Measurements from ENCODE around the gene TNS1. TPM values are rescaled to one million over a fixed set of nuclear protein-coding genes. Genes with fewer than 3 reads are reported as not detected.

TNS1 gene
- total RNA-seq, 6 experiments from 2014 or later = 113 to 139 (median 126) TPM

DNA sequence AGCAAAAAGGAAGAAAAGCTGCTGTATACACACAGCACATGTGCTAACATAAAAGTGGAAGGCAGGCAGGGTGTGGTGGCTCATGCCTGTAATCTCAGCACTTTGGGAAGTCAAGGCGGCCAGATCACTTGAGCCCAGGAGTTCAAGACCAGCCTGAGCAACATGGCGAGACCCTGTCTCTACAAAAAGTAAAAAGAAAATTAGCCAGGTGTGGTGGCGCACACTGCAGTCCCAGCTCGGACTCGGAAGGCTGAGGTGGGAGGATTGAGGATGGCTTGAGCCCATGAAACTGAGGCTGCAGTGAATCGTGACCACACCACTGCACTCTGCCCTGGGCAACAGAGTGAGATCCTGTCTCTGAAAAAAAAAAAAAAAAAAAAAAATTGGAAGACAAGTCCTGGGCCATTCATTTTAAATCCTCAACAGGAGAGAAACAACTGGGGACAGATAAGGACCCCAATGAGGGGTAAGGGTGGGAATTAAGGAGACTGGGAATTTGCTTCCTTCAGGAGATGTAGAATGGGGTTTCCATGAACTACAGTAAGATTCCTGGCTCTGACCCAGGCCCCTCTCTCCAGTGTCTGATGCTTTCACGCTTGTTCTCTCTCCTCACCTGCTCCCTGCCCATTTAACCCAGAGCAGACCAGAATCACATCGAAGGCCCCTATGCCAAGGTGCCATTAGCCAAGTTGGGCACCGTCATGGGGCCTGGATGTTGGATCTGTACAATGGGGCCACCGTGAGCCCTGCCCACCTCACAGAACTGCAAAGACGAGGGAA, 29.6 kb downstream of the TNS1 start:
- peak overlapping the region; percentile 34; the same call in 1 of the 2 replicates for H3K27ac Mint-ChIP-seq
- no peak overlapping the region for H3K4me3 Mint-ChIP-seq
- peaks cover 4% of the 10 kb centered on the region; the same call in 1 of the 2 replicates for H3K9me3 Mint-ChIP-seq
- DNase-seq = no peak
- H3K36me3 Mint-ChIP-seq (ENCODE audit: low read depth) = peaks cover 33% of the 10 kb centered on the region
- no peaks in the 10 kb centered on the region; the same call in 1 of the 2 replicates for H3K27me3 Mint-ChIP-seq (ENCODE audit: insufficient read depth)
- H3K4me1 Mint-ChIP-seq (ENCODE audit: low read depth) = peaks cover 18% of the 10 kb centered on the region
- TF ChIP-seq, protein P1, sequence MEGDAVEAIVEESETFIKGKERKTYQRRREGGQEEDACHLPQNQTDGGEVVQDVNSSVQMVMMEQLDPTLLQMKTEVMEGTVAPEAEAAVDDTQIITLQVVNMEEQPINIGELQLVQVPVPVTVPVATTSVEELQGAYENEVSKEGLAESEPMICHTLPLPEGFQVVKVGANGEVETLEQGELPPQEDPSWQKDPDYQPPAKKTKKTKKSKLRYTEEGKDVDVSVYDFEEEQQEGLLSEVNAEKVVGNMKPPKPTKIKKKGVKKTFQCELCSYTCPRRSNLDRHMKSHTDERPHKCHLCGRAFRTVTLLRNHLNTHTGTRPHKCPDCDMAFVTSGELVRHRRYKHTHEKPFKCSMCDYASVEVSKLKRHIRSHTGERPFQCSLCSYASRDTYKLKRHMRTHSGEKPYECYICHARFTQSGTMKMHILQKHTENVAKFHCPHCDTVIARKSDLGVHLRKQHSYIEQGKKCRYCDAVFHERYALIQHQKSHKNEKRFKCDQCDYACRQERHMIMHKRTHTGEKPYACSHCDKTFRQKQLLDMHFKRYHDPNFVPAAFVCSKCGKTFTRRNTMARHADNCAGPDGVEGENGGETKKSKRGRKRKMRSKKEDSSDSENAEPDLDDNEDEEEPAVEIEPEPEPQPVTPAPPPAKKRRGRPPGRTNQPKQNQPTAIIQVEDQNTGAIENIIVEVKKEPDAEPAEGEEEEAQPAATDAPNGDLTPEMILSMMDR (IDR thresholded peaks at IDR 0.05) = no peak

DNA sequence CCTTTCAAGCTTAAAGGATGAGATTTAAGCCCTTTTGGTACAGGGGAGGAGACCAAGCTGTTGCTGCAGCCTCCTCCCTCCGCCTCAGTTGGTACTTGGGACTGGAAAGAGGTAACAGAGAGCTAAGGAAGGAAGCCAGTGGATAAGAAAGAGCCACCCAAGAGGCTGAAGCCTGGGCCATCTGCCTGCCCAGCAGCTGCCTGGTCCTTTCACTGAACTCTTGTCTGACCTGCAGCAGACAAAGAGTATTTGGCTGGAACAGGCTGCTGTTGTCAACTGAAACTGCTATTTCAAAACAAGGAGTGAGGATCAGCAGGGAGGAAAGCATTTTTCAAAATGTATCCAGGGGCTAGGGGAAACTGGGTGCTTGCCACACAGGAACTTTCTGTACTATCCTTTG, 30.3 kb downstream of the TNS1 start:
- Mint-ChIP-seq H3K4me1 (ENCODE audit: low read depth) (peaks cover 25% of the 10 kb centered on the region), H3K36me3 (ENCODE audit: low read depth) (peaks cover 37% of the 10 kb centered on the region), H3K9me3 (peaks cover 4% of the 10 kb centered on the region; the same call in 1 of the 2 replicates), H3K4me3 (no peak overlapping the region), H3K27ac (peak overlapping the region; percentile 40; the same call in 1 of the 2 replicates), H3K27me3 (ENCODE audit: insufficient read depth) (no peaks in the 10 kb centered on the region; the same call in 1 of the 2 replicates)
- DNase-seq = no peak
- TF ChIP-seq, protein P1 (IDR thresholded peaks at IDR 0.05) = no peak

DNA sequence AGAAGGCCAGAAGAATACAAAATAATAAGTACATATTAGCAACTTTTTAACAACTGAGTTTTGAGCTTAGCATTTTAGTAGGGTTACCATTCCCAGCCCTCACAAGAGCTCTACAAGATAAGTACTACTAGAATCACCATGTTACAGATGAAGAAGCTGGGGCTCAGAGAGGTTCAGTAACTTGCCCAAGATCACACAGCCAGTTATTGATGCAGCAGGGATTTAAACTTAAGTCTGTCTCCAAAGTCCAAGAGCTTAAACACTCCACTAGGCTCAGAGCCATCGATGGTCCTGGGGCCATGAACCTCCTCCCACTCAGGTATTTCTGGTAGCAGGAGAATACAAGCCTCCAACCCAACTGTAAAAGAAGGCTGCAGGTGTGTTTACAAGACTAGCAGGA, 30.8 kb downstream of the TNS1 start:
- Mint-ChIP-seq H3K27ac (no peak overlapping the region), H3K36me3 (ENCODE audit: low read depth) (peaks cover 37% of the 10 kb centered on the region), H3K4me1 (ENCODE audit: low read depth) (peaks cover 27% of the 10 kb centered on the region), H3K4me3 (no peak overlapping the region), H3K27me3 (ENCODE audit: insufficient read depth) (no peaks in the 10 kb centered on the region; the same call in 1 of the 2 replicates), H3K9me3 (peaks cover 4% of the 10 kb centered on the region; the same call in 1 of the 2 replicates)
- DNase-seq = no peak
- TF ChIP-seq, protein P1 (IDR thresholded peaks at IDR 0.05) = no peak

DNA sequence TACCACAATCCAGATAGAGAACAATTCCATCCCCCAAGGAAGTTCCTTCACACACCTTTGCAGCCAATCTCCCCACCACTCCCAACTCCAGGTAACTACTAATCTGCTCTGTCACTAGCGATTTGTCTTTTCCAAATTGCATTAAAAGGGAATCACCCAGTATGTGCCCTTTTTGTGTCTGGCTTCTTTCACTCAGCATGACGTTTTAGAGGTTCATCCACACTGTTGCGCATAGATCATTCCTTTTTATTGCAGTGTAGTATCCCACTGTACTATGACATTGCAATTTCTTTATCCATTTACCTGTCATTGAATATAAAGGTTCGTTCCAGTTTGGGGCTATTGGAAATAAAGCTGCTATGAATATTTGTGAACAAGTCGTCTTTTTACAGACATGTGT, 31.6 kb downstream of the TNS1 start:
- Mint-ChIP-seq H3K4me3 (no peak overlapping the region), H3K4me1 (ENCODE audit: low read depth) (peaks cover 36% of the 10 kb centered on the region), H3K27ac (no peak overlapping the region), H3K36me3 (ENCODE audit: low read depth) (peaks cover 37% of the 10 kb centered on the region), H3K9me3 (peaks cover 4% of the 10 kb centered on the region; the same call in 1 of the 2 replicates), H3K27me3 (ENCODE audit: insufficient read depth) (peaks cover 1% of the 10 kb centered on the region; the same call in 1 of the 2 replicates)
- TF ChIP-seq, protein P1 (IDR thresholded peaks at IDR 0.05) = no peak
- no peak for DNase-seq

DNA sequence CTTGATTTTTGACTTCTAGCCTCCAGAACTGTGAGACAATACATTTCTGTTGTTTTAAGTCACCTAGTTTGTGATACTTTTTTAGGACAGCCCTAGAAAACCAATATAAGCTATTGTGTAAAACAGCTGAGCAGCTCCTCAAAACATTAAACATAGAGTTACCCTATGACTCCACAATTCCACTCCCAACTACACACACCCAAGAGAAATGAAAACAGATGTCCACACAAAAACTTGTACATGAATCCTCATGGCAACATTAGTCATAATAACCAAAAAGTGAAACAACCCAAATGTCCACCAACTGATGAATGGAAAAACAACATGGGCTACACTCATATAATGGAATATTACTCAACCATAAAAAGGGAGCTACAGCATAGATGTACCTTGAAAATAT, 32.6 kb downstream of the TNS1 start:
- DNase-seq = peak; percentile 12
- Mint-ChIP-seq H3K27ac (peak overlapping the region; percentile 42; the same call in 1 of the 2 replicates), H3K9me3 (peaks cover 4% of the 10 kb centered on the region; the same call in 1 of the 2 replicates), H3K36me3 (ENCODE audit: low read depth) (peaks cover 42% of the 10 kb centered on the region), H3K4me3 (no peak overlapping the region), H3K4me1 (ENCODE audit: low read depth) (peaks cover 44% of the 10 kb centered on the region), H3K27me3 (ENCODE audit: insufficient read depth) (peaks cover 3% of the 10 kb centered on the region; the same call in 1 of the 2 replicates)
- TF ChIP-seq, protein P1 (IDR thresholded peaks at IDR 0.05) = no peak

Measured in HFFc6 (cell line).